NOMO-1 treated with DMSO at 0.1 percent for 48 hours (cell line): Measurements from ENCODE around the gene SCN1A.
A peak's percentile ranks its signal among the peaks of the same experiment; 100 is the strongest.
"Not testable (repeated sequence)": the region's sequence is repeated elsewhere in the genome, so short reads cannot be mapped to it uniquely, and the experiment has no call there.

Experiments
- DNase-seq: peaks from one replicate; lab custom pipeline; 2025; ENCODE audit not compliant: unreplicated experiment; lab: John Stamatoyannopoulos, UW

The SCN1A gene

GRCh38 chr2:166135849-166136258 is 8.0 kb upstream of the SCN1A start:
- DNase-seq: no peak

- DNase-seq: no peak
These were observed 7.5 kb upstream of the SCN1A start for GRCh38 chr2:166135152-166135848.

GRCh38 chr2:166134252-166135151 is 6.7 kb upstream of the SCN1A start:
- no peak for DNase-seq

- DNase-seq: no peak
These were observed 5.8 kb upstream of the SCN1A start for GRCh38 chr2:166133653-166134052.

GRCh38 chr2:166128156-166128505 is 311 bp upstream of the SCN1A start:
- no peak for DNase-seq

- DNase-seq: no peak
These were observed 1.7 kb downstream of the SCN1A start for GRCh38 chr2:166126007-166126639.

GRCh38 chr2:166125557-166125956 is 2.3 kb downstream of the SCN1A start:
- no peak for DNase-seq

GRCh38 chr2:166118180-166118579 is 9.6 kb downstream of the SCN1A start:
- DNase-seq: no peak

GRCh38 chr2:166117491-166117890 is 10.3 kb downstream of the SCN1A start:
- no peak for DNase-seq

- peak; percentile 67 for DNase-seq
These were observed 12.2 kb downstream of the SCN1A start for GRCh38 chr2:166115589-166115988.

- DNase-seq: no peak
These were observed 15.6 kb downstream of the SCN1A start for GRCh38 chr2:166112193-166112605.

GRCh38 chr2:166106431-166107015 is 21.3 kb downstream of the SCN1A start:
- peak; percentile 41 for DNase-seq

GRCh38 chr2:166104773-166105172 is 23.0 kb downstream of the SCN1A start:
- DNase-seq: no peak

GRCh38 chr2:166104084-166104483 is 23.7 kb downstream of the SCN1A start:
- no peak for DNase-seq

GRCh38 chr2:166103277-166103676 is 24.5 kb downstream of the SCN1A start:
- not testable (repeated sequence) for DNase-seq

GRCh38 chr2:166094325-166094724 is 33.5 kb downstream of the SCN1A start:
- no peak for DNase-seq

- peak; percentile 59 for DNase-seq
These were observed 34.9 kb downstream of the SCN1A start for GRCh38 chr2:166092889-166093288.

GRCh38 chr2:166091439-166091838 is 36.4 kb downstream of the SCN1A start:
- DNase-seq: peak; percentile 23

GRCh38 chr2:166090908-166091307 is 36.9 kb downstream of the SCN1A start:
- peak; percentile 72 for DNase-seq

- DNase-seq: peak; percentile 70
These were observed 37.5 kb downstream of the SCN1A start for GRCh38 chr2:166090346-166090745.

- DNase-seq: peak; percentile 42
These were observed 39.2 kb downstream of the SCN1A start for GRCh38 chr2:166088634-166089033.
